Left cardiac atrium (tissue), 4 donors: ENCODE data around the gene E4F1. TPM values are rescaled to one million over a fixed set of nuclear protein-coding genes. Genes with fewer than 3 reads are reported as not detected.

Source experiments
- ATAC-seq, 2 donors: fragments of 200-7000 bp; cut with Tn5 transposase; one replicate each; pipeline ENCODE4 v1.9.1; 2020; ENCODE audit warnings: mild to moderate bottlenecking in 2 of 2, moderate library complexity in 2 of 2
- DNase-seq: peaks from one replicate; pipeline ENCODE4 v3.0.0-alpha.2; 2020
- intact Hi-C, 2 donors: fragments of 100-400 bp; cut with DNase I; formaldehyde crosslinking; loops; one replicate each; pipeline versions ENCODE4 v1.14.1 to v1.15.1; 2022 to 2023
- total RNA-seq, 2 donors: library from RNA; stranded (reverse); fragmentation: NEBNext Ultra II Directional; extraction: Animal tissue kit (Norgen Biotek cat#: 25700); gene quantifications; one replicate each; pipeline ENCODE4 v1.2.1, GENCODE V29; 2021
- donor health status: DM: no; HTN: yes; CAD: no.
- donor health status: DM: no; HTN: yes; CAD: no; lungs with severe emphysema.
- donor health status: DM: yes; HTN: yes; CAD: no.
- donor health status: Dilated cardiomyopathy.

E4F1 gene
- total RNA-seq, 2 donors from 2014 or later = 11.9 to 15.0 TPM

DNA sequence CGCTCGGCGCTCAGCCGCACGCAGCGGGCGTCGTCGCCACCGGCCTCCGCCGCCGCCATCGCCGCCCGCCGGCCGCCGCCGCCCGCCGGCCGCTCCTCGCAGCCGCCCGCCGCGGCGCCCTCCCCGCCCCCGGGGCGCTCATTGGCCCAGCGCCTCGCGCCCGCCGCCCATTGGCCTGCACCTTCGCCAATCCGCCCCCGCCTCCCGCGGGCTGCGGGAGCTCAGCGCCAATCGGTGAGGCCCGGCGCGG lies 8.7 kb upstream of the E4F1 start, which contains the start of gene PGP:
Gene PGP, minus strand, starts transcription at position 122 of the 250 bp plus-strand sequence. Its CDS starts 63 bp downstream, at position 59.
- ATAC-seq (peak; percentile 91), DNase-seq (no peak)
- intact Hi-C loops = loop anchor here in 1 of 2 donors (5.0 kb wide), 1 partner anchor 57 kb away; the partner anchor contains the start of gene TRAF7

DNA sequence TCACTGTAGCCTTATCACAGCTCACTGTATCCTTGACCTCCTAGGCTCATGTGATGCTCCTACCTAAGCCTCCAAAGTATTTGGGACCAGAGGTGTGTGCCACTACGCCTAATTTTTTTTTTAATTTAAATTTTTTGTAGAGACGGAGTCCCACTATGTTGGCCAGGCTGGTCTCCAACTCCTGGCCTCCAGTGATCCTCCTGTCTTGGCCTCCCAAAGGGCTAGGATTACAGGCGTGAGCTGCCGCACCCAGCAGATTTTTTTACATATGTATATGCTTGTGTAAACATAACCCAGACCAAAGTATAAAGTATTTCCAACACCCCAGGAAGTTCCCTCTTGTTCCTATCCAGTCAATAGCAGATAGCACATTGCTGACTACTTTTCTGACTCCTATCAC lies 7.1 kb upstream of the E4F1 start:
- DNase-seq = no peak
- no peak for ATAC-seq
- intact Hi-C loops = no loop called here

DNA sequence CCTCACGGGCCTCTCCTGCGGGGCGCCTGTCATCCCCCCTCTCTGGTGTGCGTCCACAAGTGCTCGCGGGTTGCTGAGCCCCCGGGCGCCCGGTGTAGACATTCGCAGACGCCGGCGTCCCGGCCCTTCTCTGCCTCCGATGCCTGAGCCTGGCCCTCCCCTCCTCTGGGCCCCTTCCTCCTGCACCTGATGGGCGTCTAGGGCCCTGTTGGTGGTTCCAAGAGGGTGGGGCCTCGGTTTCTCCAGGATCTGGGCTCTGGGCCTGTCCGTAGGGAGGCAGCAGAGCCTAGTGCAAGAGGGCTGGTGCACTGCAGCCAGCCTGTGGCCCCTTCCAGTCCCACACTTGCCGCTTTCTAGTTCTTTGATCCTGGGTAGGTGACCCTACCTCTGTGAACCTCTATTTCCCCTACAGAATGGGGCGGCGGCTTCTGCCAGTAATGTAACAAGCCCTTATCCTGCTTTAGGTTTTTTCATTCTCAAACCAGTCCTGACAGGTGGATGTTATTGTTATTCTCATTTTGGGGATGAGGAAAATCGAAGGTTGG lies 623 bp downstream of the E4F1 start:
- DNase-seq = no peak
- intact Hi-C loops = no loop called here
- ATAC-seq = peak; percentile 55 to 70

DNA sequence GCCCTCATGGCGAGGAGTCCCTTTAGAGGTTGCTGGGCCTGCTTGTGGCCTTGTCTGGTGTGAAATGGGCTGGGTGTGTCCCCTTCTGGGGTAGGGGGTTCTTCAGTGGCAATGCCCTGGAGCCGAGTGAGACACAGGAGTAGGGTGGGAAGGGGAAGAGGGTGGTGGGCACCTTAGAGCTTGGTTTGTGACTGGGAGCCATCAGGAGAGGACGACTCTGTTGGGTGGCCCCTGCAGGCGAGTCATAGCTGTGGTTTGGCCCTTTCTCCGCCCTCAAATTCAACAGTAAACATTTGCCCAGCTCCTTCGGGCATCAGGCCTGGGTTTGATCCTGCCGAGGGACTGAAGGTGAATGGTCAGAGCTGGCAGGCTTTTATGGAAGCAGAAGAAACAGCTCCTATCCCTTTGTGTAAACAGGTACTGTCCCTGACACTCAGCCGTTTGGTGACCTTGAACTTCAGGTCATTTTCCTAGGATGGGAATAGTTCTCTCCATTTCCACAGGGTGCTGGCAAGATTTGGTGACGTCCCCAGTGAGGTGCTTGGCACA lies 2.9 kb downstream of the E4F1 start:
- ATAC-seq (no peak), DNase-seq (no peak)
- intact Hi-C loops = no loop called here

DNA sequence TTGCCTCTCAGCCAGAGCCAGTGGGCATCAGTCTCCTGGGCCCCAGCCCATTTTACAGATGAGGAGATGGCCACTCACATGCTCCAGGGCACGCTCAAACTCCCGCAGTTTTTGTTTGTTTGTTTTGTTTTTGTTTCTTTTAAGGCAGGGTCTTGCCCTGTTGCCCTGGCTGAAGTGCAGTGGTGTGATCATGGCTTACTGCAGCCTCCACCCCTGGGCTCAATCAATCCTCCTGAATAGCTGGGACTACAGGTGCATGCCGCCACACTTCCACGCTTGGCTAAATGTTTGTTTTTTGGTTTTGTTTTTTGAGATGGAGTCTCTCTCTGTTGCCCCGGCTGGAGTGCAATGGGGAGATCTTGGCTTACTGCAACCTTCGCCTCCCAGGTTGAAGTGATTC lies 3.5 kb downstream of the E4F1 start:
- intact Hi-C loops = no loop called here
- DNase-seq (no peak), ATAC-seq (no peak)

DNA sequence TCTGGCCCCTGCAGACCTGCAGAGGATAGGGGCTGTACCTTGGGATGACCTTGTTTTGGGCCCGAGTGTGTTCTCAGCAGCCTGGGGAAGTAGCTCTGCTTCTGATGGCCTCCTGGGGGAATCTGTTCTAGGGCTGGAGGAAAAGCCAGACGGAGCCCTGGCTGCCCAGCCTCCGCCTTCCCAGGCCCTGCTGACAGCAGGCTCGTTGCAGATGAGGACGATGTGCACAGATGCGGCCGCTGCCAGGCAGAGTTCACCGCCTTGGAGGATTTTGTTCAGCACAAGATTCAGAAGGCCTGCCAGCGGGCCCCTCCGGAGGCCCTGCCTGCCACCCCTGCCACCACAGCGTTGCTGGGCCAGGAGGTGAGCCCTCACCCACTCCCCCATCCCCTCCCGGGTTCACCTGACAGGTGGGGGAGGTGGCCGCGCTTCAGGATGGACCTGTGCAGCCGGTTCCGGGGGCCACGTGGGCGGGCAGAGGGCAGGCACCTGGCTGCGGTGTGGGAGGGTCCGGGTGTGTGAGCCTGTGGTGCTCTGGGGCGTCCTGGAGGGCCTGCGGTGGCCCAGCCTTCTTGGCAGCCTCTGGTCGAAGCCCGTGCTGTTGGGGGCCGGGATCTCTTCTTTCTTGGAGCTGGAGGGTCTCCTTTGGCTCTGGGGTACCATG lies 4.9 kb downstream of the E4F1 start:
- no peak for DNase-seq
- no peak for ATAC-seq
- intact Hi-C loops = no loop called here

DNA sequence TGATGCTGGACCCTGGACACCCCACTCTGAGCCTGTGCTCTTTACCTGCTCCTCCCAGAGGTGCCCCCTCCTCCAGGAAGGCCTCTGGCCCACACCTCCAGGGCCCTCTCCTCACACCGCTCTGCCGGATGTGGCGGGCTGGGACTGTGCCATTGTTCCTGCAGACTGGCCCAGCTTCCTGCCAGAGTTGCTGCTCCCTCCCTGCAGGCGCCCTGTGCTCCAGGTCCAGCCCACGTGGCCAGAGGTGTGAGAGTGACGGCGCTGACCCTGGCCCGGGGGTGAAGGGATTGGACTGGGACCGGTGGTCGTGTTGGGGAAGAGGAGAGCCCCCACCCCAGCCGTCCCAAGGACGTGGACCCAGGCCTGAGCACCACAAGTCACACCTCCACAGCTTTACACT lies 5.7 kb downstream of the E4F1 start:
- no peak for DNase-seq
- ATAC-seq = no peak
- intact Hi-C loops = no loop called here

DNA sequence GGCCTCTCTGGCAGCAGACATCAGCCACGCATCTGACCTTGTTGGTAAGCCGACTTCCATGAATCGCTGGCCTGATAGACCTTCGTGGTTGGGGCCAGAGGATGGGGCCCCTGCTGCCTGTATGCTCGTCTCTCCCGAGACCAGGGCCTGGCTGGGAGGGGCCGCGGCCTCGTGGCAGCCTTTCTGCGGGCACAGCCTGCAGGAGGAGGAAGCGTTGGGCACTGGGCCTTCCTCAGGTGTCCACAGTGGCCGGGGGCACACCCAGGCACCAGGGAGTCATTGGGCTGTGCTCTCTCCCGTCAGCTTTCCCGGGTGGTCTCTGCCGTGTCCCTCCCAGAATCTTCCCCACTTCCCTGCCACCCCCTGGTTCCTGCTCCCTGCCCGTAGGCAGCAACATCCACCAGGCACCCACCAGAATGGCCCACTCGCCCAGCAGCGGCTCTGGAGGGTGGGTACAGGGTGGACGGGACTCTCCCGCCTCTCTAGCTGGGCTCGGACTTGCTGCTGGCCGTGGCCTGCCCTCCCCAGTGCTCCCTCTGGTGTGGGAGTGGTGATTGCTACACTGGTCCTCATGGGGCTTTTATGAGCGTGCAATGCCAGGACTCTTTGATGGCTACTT lies 6.3 kb downstream of the E4F1 start:
- peak in 1 of 2 donors; percentile 43 for ATAC-seq
- no peak for DNase-seq
- intact Hi-C loops = no loop called here

DNA sequence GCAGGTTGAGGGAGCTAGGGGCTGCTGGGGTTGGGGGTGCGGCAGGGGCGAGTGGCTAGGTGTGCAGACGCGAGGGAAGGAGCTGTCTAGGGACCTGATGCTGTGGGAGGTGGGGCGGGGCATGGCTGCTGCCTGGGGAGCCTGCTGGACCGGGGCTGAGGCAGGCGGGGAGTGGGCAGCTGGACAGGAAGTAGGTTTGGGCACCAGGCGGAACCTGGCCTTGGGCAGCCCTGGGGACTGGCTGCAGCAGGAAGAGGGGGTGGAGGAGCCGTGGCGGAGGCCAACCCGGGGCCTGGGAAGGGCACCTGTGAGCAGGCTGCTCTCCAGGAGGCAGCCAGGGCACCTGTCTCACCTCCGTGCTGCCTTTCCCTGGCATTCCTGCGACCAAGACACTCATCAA lies 7.0 kb downstream of the E4F1 start:
- DNase-seq = no peak
- no peak for ATAC-seq
- intact Hi-C loops = no loop called here

DNA sequence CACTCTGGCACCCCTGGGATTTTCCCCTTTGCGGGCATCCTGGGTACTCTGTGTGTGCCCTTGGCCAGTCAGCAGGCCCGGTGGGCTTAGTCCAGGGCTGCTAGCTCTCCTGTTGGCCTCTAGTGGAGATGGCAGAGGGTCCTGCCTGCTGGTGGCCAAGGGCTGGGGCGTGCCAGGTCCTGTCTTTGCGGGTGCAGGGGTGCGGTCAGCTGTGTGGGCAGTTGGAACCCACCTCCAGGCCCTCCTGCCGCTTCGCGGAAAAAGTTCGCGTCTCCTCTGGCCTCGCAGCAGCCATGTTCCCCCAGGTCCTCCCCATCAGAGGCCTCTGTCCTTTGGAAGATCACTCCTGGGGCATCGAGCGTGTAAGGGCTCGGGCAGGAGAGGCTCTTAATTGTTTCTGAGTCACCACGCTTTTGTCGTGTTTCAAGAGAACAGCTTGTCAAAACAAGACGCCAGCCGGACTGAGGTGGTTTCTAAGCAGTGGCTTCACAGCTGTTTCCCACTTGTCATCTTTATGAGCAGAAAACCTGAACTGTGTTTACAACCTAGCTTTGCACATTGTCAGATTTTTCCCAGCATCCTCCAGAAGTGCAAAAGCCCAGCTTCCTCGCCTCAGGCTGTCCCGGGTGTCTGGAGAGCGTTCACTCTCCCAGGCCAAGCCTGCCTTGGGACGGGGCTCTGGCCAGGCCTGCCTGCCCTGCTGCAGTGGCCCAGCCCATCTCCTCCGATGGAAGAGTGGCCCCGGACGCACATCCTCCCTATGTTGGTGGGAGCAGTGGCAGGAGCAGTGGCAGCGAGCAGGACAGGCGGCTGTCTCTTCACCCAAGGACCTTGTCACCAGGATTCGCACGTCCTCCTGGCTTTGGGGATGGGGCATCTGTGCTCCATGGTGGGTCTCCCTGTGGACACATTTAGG lies 7.9 kb downstream of the E4F1 start:
- no peak for ATAC-seq
- DNase-seq = no peak
- intact Hi-C loops = no loop called here

DNA sequence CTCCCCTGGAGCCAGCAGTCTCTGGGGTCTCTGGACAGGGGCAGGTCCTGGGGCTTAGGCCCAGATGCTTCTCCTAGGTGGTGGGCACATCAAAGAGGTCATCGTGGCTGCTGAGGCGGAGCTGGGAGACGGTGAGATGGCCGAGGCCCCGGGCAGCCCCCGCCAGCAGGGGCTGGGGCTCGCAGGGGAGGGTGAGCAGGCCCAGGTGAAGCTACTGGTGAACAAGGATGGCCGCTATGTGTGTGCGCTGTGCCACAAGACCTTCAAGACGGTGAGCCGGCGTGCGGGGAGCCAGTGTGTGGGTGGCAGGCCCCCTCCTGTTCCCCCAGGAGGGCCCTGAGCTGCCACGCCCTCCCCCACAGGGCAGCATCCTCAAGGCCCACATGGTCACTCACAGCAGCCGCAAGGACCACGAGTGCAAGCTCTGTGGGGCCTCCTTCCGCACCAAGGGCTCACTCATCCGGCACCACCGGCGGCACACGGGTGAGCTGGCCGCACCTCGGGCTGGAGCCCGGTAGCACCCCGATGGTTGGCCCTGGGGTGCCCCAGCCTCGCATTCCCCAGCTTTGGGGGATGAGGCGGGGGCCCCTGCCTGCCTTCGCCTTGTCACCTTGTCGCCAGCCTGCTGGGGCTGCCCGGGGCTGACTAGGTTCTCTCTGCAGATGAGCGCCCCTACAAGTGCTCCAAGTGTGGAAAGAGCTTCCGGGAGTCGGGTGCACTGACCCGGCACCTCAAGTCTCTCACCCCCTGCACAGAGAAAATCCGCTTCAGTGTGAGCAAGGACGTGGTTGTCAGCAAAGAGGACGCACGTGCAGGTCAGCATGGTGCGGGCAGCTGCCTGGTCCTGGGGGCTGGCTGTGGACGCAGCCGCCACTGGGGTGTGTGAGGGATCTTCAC lies 9.0 kb downstream of the E4F1 start:
- ATAC-seq = no peak
- intact Hi-C loops = no loop called here
- DNase-seq = no peak

DNA sequence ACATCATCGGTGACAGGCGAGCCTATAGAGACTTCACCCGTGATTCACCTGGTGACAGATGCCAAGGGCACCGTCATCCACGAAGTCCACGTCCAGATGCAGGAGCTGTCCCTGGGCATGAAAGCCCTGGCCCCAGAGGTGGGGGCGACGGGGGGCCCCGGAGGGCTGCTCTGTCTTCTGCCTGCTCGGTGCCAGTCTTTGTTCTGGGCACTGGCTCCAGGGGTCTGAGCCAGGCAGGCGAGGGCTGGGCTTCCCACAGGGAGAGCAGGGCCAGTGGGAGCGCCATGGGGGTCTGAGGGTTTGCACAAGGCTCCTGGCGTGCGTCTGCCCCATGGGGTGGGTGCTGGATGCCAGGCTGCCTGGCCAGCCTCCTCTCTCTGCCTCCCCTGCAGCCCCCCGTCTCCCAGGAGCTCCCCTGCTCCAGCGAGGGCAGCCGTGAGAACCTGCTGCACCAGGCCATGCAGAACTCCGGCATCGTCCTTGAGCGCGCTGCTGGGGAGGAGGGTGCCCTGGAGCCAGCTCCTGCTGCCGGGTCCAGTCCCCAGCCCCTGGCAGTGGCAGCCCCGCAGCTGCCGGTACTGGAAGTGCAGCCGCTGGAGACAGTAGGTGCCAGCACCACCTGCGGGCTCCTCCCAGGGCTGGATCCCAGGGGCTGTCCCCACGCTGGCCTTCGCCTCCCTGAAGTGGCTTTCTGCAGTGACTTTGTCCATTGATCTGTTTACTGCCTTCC lies 9.8 kb downstream of the E4F1 start:
- DNase-seq = no peak
- ATAC-seq = no peak
- intact Hi-C loops = no loop called here

DNA sequence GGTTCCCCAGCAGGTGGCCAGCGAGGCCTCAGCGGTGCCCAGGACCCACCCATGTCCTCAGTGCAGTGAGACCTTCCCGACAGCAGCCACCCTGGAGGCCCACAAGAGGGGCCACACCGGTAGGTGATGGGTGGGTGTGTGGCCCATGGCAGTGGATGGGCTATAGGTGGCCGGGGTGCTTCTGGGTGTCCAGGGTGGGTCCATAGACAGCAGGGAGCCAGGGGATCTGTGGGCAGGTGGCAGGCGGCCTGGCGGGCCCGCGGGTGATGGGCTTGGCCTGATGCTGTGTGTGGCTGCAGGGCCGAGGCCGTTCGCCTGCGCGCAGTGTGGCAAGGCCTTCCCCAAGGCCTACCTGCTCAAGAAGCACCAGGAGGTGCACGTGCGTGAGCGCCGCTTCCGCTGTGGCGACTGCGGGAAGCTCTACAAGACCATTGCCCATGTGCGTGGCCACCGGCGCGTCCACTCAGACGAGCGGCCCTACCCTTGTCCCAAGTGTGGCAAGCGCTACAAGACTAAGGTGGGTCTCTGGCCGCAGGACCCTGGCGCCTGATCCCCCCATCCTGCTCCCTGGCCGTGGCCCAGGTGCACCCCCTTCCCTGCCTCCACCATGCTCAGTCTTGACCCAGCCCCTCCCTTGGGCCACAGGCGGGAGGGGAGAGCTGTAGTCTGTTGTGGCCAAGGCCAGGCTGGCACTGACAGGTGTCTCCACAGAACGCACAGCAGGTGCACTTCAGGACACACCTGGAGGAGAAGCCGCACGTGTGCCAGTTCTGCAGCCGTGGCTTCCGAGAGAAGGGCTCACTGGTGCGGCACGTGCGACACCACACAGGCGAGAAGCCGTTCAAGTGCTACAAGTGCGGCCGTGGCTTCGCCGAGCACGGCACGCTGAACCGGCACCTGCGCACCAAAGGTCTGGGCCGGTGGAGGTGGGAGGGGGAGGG lies 10.8 kb downstream of the E4F1 start:
- intact Hi-C loops = no loop called here
- DNase-seq (no peak), ATAC-seq (no peak)

DNA sequence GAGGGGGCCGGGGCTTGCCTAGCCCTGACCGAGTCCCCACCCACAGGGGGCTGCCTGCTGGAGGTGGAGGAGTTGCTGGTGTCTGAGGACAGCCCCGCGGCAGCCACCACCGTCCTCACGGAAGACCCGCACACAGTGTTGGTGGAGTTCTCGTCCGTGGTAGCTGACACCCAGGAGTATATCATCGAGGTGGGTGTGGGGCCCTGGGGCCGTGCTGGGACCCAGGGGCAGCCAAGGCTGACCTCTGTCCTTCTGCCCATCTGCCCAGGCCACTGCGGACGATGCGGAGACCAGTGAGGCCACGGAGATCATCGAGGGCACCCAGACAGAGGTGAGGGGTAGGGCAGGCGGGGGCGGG lies 11.4 kb downstream of the E4F1 start:
- intact Hi-C loops = no loop called here
- ATAC-seq (no peak), DNase-seq (no peak)

DNA sequence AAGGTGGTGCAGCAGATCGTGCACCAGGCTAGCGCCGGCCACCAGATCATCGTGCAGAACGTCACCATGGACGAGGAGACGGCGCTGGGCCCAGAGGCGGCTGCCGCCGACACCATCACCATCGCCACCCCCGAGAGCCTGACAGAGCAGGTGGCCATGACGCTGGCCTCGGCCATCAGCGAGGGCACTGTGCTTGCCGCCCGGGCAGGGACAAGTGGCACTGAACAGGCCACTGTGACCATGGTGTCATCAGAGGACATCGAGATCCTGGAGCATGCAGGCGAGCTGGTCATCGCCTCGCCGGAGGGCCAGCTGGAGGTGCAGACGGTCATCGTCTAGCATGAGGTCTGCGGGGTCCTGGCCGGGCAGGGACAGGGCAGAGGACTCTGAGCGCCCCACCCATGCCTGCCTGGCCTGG lies 11.9 kb downstream of the E4F1 start:
- ATAC-seq (no peak), DNase-seq (no peak)
- intact Hi-C loops = no loop called here

DNA sequence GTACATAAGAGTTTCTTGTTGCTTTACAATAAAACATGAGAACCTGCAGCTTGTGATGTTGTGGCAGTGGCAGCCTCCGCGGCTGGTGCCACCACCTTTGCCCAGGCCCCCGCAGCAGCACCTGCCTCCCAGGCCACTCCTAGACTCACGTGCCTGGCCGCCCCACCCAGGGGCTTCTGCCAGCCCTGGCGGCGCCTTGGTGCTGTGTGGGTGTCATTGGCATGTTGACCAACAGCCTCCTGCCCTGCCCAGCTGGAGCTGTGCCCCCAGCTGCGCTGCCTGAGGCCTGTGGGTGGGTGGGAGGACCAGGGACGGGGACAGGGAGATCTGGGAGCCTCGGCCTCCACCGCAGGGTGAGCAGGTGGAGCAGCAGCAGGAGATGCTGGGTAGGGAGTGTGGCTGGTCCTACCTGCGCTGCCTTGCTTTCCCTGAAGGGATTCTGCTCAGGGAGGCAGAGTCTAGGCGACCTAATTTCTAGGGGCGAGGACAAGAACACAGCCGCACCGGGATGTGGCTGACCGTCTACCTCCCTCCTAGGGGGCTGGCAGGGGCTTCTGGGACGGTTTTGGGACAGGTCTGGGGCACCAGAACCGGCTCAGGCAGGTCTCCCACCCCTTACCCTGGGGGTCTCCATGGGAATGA lies 12.4 kb downstream of the E4F1 start:
- intact Hi-C loops = no loop called here
- DNase-seq (no peak), ATAC-seq (no peak)
